Thyroid gland (tissue), 4 donors: ENCODE results near the gene NUDT1.

Experiments used
- POLR2A ChIP-seq, 2 donors: fragments of 450-650 bp; IDR thresholded peaks; one replicate each; pipeline ENCODE4 v1.6.1; 2017; ENCODE audit warnings: antibody characterized with exemption in 2 of 2, mild to moderate bottlenecking in 2 of 2, moderate library complexity in 1 of 2
- TF ChIP-seq, protein P1 (sequence below), 6 experiments: fragments of 200-600 bp in 3 of 6; fragments of 450-650 bp in 3 of 6; sonication (generic) in 3 of 6; IDR thresholded peaks; one replicate each; pipeline ENCODE4 v1.5.1; 2016 to 2019; ENCODE audit warnings: antibody characterized with exemption in 6 of 6, mild to moderate bottlenecking in 2 of 6, inconsistent platforms in 1 of 6, moderate library complexity in 1 of 6

DNA sequence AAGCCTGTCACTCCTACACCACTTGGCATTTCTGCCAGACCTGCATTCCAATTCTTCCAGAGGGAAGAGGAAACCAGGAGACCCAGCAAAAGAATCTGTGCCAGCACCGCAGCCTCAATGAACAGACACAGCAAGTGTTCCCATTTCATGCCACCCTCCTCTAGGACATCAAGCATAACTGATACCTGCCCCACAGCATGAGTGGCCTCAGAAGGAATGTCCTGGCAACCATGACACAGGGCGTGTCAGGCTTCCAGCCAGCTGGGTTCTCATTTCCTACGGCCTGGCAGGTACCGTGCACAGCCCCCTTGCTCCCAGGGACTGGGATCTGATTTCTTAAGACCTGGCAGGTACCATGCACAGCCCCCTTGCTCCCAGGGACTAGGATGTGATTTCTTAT is 17.1 kb upstream of the NUDT1 start:
- TF ChIP-seq, protein P1, sequence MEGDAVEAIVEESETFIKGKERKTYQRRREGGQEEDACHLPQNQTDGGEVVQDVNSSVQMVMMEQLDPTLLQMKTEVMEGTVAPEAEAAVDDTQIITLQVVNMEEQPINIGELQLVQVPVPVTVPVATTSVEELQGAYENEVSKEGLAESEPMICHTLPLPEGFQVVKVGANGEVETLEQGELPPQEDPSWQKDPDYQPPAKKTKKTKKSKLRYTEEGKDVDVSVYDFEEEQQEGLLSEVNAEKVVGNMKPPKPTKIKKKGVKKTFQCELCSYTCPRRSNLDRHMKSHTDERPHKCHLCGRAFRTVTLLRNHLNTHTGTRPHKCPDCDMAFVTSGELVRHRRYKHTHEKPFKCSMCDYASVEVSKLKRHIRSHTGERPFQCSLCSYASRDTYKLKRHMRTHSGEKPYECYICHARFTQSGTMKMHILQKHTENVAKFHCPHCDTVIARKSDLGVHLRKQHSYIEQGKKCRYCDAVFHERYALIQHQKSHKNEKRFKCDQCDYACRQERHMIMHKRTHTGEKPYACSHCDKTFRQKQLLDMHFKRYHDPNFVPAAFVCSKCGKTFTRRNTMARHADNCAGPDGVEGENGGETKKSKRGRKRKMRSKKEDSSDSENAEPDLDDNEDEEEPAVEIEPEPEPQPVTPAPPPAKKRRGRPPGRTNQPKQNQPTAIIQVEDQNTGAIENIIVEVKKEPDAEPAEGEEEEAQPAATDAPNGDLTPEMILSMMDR (IDR thresholded peaks at IDR 0.05) = no peak
- TF ChIP-seq POLR2A (IDR thresholded peaks at IDR 0.05) = peak in 1 of 2 donors; percentile 16
